ENCODE measurements around the gene ASAP3. TPM values are rescaled to one million over a fixed set of nuclear protein-coding genes. Genes with fewer than 3 reads are reported as not detected.

The ASAP3 gene
- total and polyA plus RNA-seq, 9 of the 15 experiments (the other 6 are each of a cell fraction or from before 2014, with no cell fraction given), result 1.7 to 31.2 (median 17.4) TPM

DNA sequence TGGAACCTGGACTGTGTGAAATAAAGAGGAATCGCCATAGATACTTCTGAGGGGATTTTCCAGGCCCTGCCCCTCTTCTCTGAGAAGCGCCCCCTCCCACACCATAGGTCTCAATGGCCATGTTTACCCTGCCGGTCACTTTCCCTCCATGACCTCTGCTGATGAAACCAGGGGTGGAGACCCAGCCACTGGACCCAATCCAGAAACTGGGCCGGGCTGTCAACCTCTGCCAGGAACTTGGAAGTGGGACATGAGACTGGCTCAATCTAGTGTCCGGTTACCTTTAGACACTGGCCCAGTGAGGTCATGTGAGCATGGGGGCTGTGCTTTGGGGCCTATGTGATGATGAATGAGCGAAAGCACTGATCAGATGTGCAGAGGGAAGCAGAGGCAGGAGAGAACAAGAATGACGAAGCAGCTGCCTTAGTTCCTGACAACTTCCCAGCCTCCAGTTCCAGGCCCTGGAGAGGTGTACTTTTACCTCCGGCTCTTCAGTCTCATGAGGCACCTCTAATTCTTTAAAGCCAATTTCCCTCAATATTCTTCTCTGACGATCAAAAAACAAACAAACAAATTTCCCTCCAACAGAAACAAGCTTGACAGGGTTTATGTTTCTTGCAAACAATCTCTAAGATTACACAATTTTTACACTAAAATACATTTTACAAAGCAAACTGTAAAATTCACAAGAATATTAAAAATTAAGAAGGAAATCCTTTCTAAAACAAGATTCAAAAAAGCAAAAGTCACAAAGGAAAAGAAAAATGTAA is 4.9 kb downstream of the ASAP3 start (continued):
- TF ChIP-seq, protein P1, sequence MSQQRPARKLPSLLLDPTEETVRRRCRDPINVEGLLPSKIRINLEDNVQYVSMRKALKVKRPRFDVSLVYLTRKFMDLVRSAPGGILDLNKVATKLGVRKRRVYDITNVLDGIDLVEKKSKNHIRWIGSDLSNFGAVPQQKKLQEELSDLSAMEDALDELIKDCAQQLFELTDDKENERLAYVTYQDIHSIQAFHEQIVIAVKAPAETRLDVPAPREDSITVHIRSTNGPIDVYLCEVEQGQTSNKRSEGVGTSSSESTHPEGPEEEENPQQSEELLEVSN (IDR thresholded peaks at IDR 0.05; ENCODE audit: borderline replicate concordance in 1 of 2, extremely low read depth in 1 of 2, insufficient read depth in 1 of 2, insufficient read length in 1 of 2, low read depth in 1 of 2, low read length in 1 of 2, poor library complexity in 1 of 2, severe bottlenecking in 1 of 2), result peak in 1 of 2 experiments; percentile 17
- TF ChIP-seq ZFX (CRISPR knock-in tag; IDR thresholded peaks at IDR 0.05), result peak; percentile 57; the same call in 1 of the 2 replicates
- TF ChIP-seq POLR2H (tag; IDR thresholded peaks at IDR 0.05; ENCODE audit: low read depth), result peak; percentile 91
- TF ChIP-seq ZNF3 (CRISPR knock-in tag; IDR thresholded peaks at IDR 0.05), result no peak
- no peak for TF ChIP-seq ZNF583 (CRISPR knock-in tag; IDR thresholded peaks at IDR 0.05)
- no peak; the same call in 1 of the 2 replicates for TF ChIP-seq ZNF197 (CRISPR knock-in tag; IDR thresholded peaks at IDR 0.05; ENCODE audit: low read depth)
- peak; percentile 20; the same call in 1 of the 2 replicates for TF ChIP-seq TCF3 (CRISPR knock-in tag; IDR thresholded peaks at IDR 0.05)
- TF ChIP-seq, protein P2, sequence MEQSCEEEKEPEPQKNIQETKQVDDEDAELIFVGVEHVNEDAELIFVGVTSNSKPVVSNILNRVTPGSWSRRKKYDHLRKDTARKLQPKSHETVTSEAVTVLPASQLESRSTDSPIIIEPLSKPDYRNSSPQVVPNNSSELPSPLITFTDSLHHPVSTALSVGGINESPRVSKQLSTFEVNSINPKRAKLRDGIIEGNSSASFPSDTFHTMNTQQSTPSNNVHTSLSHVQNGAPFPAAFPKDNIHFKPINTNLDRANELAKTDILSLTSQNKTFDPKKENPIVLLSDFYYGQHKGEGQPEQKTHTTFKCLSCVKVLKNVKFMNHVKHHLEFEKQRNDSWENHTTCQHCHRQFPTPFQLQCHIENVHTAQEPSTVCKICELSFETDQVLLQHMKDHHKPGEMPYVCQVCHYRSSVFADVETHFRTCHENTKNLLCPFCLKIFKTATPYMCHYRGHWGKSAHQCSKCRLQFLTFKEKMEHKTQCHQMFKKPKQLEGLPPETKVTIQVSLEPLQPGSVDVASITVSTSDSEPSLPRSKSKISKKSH (CRISPR knock-in tag; IDR thresholded peaks at IDR 0.05), result no peak
- peak in 1 of 2 experiments; percentile 95; a peak in 2 of 4 replicates for TF ChIP-seq RCOR1 (IDR thresholded peaks at IDR 0.05; ENCODE audit: borderline replicate concordance in 1 of 2, low read depth in 2 of 2, low read length in 2 of 2)
- TF ChIP-seq, protein P3, sequence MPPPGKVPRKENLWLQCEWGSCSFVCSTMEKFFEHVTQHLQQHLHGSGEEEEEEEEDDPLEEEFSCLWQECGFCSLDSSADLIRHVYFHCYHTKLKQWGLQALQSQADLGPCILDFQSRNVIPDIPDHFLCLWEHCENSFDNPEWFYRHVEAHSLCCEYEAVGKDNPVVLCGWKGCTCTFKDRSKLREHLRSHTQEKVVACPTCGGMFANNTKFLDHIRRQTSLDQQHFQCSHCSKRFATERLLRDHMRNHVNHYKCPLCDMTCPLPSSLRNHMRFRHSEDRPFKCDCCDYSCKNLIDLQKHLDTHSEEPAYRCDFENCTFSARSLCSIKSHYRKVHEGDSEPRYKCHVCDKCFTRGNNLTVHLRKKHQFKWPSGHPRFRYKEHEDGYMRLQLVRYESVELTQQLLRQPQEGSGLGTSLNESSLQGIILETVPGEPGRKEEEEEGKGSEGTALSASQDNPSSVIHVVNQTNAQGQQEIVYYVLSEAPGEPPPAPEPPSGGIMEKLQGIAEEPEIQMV (tag; conservative IDR thresholded peaks at IDR 0.05; ENCODE audit: low read depth), result no peak
- TF ChIP-seq, protein P4, sequence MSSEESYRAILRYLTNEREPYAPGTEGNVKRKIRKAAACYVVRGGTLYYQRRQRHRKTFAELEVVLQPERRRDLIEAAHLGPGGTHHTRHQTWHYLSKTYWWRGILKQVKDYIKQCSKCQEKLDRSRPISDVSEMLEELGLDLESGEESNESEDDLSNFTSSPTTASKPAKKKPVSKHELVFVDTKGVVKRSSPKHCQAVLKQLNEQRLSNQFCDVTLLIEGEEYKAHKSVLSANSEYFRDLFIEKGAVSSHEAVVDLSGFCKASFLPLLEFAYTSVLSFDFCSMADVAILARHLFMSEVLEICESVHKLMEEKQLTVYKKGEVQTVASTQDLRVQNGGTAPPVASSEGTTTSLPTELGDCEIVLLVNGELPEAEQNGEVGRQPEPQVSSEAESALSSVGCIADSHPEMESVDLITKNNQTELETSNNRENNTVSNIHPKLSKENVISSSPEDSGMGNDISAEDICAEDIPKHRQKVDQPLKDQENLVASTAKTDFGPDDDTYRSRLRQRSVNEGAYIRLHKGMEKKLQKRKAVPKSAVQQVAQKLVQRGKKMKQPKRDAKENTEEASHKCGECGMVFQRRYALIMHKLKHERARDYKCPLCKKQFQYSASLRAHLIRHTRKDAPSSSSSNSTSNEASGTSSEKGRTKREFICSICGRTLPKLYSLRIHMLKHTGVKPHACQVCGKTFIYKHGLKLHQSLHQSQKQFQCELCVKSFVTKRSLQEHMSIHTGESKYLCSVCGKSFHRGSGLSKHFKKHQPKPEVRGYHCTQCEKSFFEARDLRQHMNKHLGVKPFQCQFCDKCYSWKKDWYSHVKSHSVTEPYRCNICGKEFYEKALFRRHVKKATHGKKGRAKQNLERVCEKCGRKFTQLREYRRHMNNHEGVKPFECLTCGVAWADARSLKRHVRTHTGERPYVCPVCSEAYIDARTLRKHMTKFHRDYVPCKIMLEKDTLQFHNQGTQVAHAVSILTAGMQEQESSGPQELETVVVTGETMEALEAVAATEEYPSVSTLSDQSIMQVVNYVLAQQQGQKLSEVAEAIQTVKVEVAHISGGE (CRISPR knock-in tag; IDR thresholded peaks at IDR 0.05), result no peak
- no peak for TF ChIP-seq ZKSCAN3 (CRISPR knock-in tag; IDR thresholded peaks at IDR 0.05)
